Measurements from ENCODE around the gene PPM1N. TPM values are rescaled to one million over a fixed set of nuclear protein-coding genes. Genes with fewer than 3 reads are reported as not detected.

The PPM1N gene
- total and polyA plus RNA-seq, 2 of the 4 experiments (the other 2 are of a cell fraction) = 0.90 to 1.6 TPM

DNA sequence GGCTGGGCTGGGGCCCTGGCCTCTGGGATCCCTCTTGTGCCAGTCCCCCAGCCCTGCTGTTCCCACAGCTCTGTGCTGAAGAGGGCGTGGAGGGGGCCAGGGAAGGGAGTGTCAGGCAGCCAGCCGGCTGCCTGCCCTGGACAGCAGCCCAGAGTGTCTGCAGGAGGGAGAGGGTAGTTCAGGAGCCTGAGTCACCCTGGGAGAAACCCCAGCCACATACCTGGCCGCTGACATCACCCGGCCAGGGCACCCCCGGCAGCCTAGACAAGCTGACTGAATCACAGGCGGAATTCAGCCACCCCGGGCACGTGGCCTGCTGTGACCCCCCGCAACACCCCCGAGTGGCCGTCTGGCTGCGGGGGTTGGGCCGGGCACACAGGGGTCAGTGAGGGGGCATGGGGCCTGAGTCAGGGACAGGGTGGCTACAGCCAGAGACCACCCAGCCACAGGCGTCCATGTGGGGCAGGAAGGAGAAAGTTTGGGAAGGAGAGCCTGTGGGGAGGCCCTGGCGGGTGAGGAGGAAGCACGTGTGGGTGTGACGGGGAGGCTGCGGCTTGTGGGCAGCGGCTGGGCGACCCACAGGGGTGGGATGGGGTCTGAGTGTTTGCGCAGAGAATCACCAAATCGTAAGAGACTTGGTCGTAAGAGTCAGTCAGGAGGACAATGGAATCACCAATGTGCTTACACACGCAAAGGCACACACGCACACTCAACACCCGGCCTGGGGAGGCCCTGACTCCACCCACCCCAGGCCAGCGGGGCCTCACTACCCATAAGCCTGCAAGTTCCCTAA lies 42.3 kb upstream of the PPM1N start (continued):
- TF ChIP-seq RFX5 (IDR thresholded peaks at IDR 0.05; ENCODE audit: low read depth, low read length) (no peak), FOS (IDR thresholded peaks at IDR 0.05; ENCODE audit: low read depth, low read length) (peak; percentile 97), NFE2L2 (IDR thresholded peaks at IDR 0.05; ENCODE audit: low read depth, low read length) (peak; percentile 70; the same call in 1 of the 2 replicates)

DNA sequence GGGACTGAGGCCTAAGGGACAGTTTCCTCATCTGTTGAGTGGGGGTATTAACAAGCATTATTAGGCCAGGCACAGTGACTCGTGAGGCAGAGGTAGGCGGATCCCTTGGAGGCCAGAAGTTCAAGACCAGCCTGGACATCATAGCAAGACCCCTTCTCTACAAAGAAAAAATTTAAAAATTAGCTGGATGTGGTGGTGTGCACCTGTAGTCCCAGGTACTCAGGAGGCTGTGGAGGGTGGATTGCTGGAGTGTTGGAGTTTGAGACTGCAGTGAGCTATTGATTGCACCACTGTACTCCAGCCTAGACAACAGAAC lies 41.8 kb upstream of the PPM1N start:
- H3K27me3 ChIP-seq (ENCODE audit: control insufficient read depth, insufficient read depth, low read length) = no peaks in the 10 kb centered on the region
- H4K5ac ChIP-seq (ENCODE audit: low read depth, low read length) = no peak overlapping the region
- H3K4me3 ChIP-seq (ENCODE audit: insufficient read depth, low read depth, low read length) = no peak overlapping the region
- in situ Hi-C loops (cut with MboI; ENCODE audit: low sequenced_read_pairs) = no loop called here
- CTCF ChIA-PET = interaction anchor here (0.6 kb wide), 1 partner anchor 16 kb away, joined by 3 read pairs; no protein-coding TSS in a partner anchor
- no peak for DNase-seq
- H2BK120ac ChIP-seq (ENCODE audit: low read depth, low read length) = peak overlapping the region; percentile 76
- H3K79me1 ChIP-seq (ENCODE audit: low read depth in 1 of 2, low read length in 2 of 2) = peaks cover 0 to 14% of the 10 kb centered on the region in 2 experiments; a peak in 2 of 4 replicates
- H2AFZ ChIP-seq (replicated peaks; ENCODE audit: low read length, poor library complexity) = peak overlapping the region; percentile 74
- H2BK5ac ChIP-seq (ENCODE audit: low read depth, low read length, poor library complexity, severe bottlenecking) = peak overlapping the region; percentile 71
- peaks cover 10% of the 10 kb centered on the region for H3K9me1 ChIP-seq (ENCODE audit: insufficient read depth, low read length)
- no peak overlapping the region; a peak in 1 of 4 replicates for H4K8ac ChIP-seq (ENCODE audit: low read depth in 2 of 2, low read length in 2 of 2)
- H3K27ac ChIP-seq (ENCODE audit: insufficient read depth, low read length) = peak overlapping the region; percentile 66
- no peak overlapping the region for H2BK20ac ChIP-seq (ENCODE audit: low read depth, low read length)
- H3K23ac ChIP-seq (ENCODE audit: low read depth, low read length) = 0 out of 2 replicates have a peak overlapping the region, but pooled peaks have one; percentile 44
- no peak overlapping the region for H3K9ac ChIP-seq (ENCODE audit: low read depth, low read length)
- no peaks in the 10 kb centered on the region for H3K36me3 ChIP-seq (ENCODE audit: control insufficient read depth, insufficient read depth, low read length)
- TF ChIP-seq MAFK (IDR thresholded peaks at IDR 0.05; ENCODE audit: low read depth, low read length) (no peak), MAZ (IDR thresholded peaks at IDR 0.05; ENCODE audit: borderline replicate concordance, low read depth, low read length) (no peak; the same call in 1 of the 2 replicates), CEBPB (IDR thresholded peaks at IDR 0.05; ENCODE audit: low read depth, low read length) (0 out of 2 replicates have a peak, but pooled peaks have one; percentile 7), FOS (IDR thresholded peaks at IDR 0.05; ENCODE audit: low read depth, low read length) (no peak), SMC3 (IDR thresholded peaks at IDR 0.05; ENCODE audit: low read depth, low read length) (no peak), POLR2A (IDR thresholded peaks at IDR 0.05; ENCODE audit: low read depth, low read length) (peak; percentile 68), NFE2L2 (IDR thresholded peaks at IDR 0.05; ENCODE audit: low read depth, low read length) (no peak), CHD1 (IDR thresholded peaks at IDR 0.05; ENCODE audit: low read depth, low read length) (no peak; the same call in 1 of the 2 replicates), RCOR1 (IDR thresholded peaks at IDR 0.05; ENCODE audit: insufficient replicate concordance, low read length) (peak; percentile 45), BHLHE40 (IDR thresholded peaks at IDR 0.05; ENCODE audit: low read depth, low read length) (no peak), RAD21 (IDR thresholded peaks at IDR 0.05; ENCODE audit: low read length) (no peak), MXI1 (IDR thresholded peaks at IDR 0.05; ENCODE audit: borderline replicate concordance, low read depth, low read length) (no peak)
- TF ChIP-seq, protein P1, sequence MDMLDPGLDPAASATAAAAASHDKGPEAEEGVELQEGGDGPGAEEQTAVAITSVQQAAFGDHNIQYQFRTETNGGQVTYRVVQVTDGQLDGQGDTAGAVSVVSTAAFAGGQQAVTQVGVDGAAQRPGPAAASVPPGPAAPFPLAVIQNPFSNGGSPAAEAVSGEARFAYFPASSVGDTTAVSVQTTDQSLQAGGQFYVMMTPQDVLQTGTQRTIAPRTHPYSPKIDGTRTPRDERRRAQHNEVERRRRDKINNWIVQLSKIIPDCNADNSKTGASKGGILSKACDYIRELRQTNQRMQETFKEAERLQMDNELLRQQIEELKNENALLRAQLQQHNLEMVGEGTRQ (IDR thresholded peaks at IDR 0.05; ENCODE audit: low read depth, low read length) = no peak
- intact Hi-C loops (cut with micrococcal nuclease) = no loop called here
- no peak overlapping the region for H3K18ac ChIP-seq (ENCODE audit: low read depth, low read length)
- no peak for ATAC-seq (ENCODE audit: low read depth)
- H3K4ac ChIP-seq (ENCODE audit: low read depth, low read length) = peak overlapping the region; percentile 73
- peak overlapping the region; percentile 43; the same call in 1 of the 3 replicates for H2BK15ac ChIP-seq (ENCODE audit: low read depth, low read length)
- H4K91ac ChIP-seq (ENCODE audit: insufficient read depth, low read depth, low read length) = peak overlapping the region; percentile 49; the same call in 1 of the 2 replicates
- H3K14ac ChIP-seq (replicated peaks; ENCODE audit: low read depth, low read length) = no peak overlapping the region; the same call in 1 of the 2 replicates
- no peak overlapping the region; the same call in 1 of the 2 replicates for H3K4me2 ChIP-seq (ENCODE audit: low read depth, low read length)
- POLR2A ChIA-PET (ENCODE audit: unreplicated experiment) = interaction anchor here (0.6 kb wide), 1 partner anchor 34 kb away, joined by 17 read pairs; no protein-coding TSS in a partner anchor
- H2AK5ac ChIP-seq (ENCODE audit: low read depth, low read length) = peak overlapping the region; percentile 71; the same call in 1 of the 2 replicates
- H4K20me1 ChIP-seq (ENCODE audit: insufficient read depth, low read length) = peaks cover 8% of the 10 kb centered on the region
- BruUV-seq (replicated peaks) = no TSS peak
- dilution Hi-C loops (cut with HindIII; ENCODE audit: low sequenced_read_pairs, unreplicated experiment) = no loop called here
- peaks cover 10% of the 10 kb centered on the region for H3K4me1 ChIP-seq (ENCODE audit: control insufficient read depth, insufficient read depth, low read length)
- no peak overlapping the region for H3K56ac ChIP-seq (ENCODE audit: extremely low read depth, insufficient read depth, low read length)
- H2AK9ac ChIP-seq (replicated peaks; ENCODE audit: low read depth, low read length, poor library complexity) = peak overlapping the region; percentile 82
- WGBS, 2 experiments (ENCODE audit: extremely low coverage in 2 of 2, insufficient read length in 1 of 2) = no CpG with 5 or more reads among the region's 2 CpGs
- no peaks in the 10 kb centered on the region for H3K9me3 ChIP-seq (ENCODE audit: control insufficient read depth, insufficient read depth, low read length)
